ENCODE measurements around the gene RHPN2.
A peak's percentile ranks its signal among the peaks of the same experiment; 100 is the strongest.
"Not testable (repeated sequence)": the region's sequence is repeated elsewhere in the genome, so short reads cannot be mapped to it uniquely, and the experiment has no call there.

RHPN2 gene

GRCh38 chr19:33063753-33064457 lies 783 bp downstream of the RHPN2 start:
- peak in 1 of 2 experiments; percentile 78 for DNase-seq

GRCh38 chr19:33063356-33063752 lies 1.3 kb downstream of the RHPN2 start:
- peak; percentile 21 to 78 for DNase-seq

GRCh38 chr19:33062902-33063301 lies 1.8 kb downstream of the RHPN2 start:
- DNase-seq = no peak

GRCh38 chr19:33060586-33060985 lies 4.1 kb downstream of the RHPN2 start:
- no peak for DNase-seq

- DNase-seq = no peak
These were observed 9.0 kb downstream of the RHPN2 start for GRCh38 chr19:33055718-33056117.

GRCh38 chr19:33054623-33055022 lies 10.1 kb downstream of the RHPN2 start:
- no peak for DNase-seq

GRCh38 chr19:33052352-33052972 lies 12.2 kb downstream of the RHPN2 start:
- DNase-seq = peak; percentile 14 to 15

GRCh38 chr19:33050110-33050509 lies 14.6 kb downstream of the RHPN2 start:
- DNase-seq = no peak

GRCh38 chr19:33048806-33049676 lies 15.6 kb downstream of the RHPN2 start:
- DNase-seq = peak in 1 of 2 experiments; percentile 10

GRCh38 chr19:33047422-33047821 lies 17.3 kb downstream of the RHPN2 start:
- DNase-seq = peak in 1 of 2 experiments; percentile 18

- DNase-seq = not testable (repeated sequence)
These were observed 22.9 kb downstream of the RHPN2 start for GRCh38 chr19:33041828-33042160.

- DNase-seq = peak; percentile 89 to 90
These were observed 23.5 kb downstream of the RHPN2 start for GRCh38 chr19:33040994-33041827.

- no peak for DNase-seq
These were observed 24.9 kb downstream of the RHPN2 start for GRCh38 chr19:33039815-33040214.

- no peak for DNase-seq
These were observed 25.5 kb downstream of the RHPN2 start for GRCh38 chr19:33039108-33039599.

GRCh38 chr19:33037168-33038025 lies 27.3 kb downstream of the RHPN2 start:
- DNase-seq = not testable (repeated sequence)

- DNase-seq = not testable (repeated sequence)
These were observed 28.1 kb downstream of the RHPN2 start for GRCh38 chr19:33036370-33037167.

- no peak for DNase-seq
These were observed 29.2 kb downstream of the RHPN2 start for GRCh38 chr19:33035461-33035860.

- no peak for DNase-seq
These were observed 32.4 kb downstream of the RHPN2 start for GRCh38 chr19:33032218-33032781.

GRCh38 chr19:33029746-33030303 lies 34.9 kb downstream of the RHPN2 start:
- DNase-seq = no peak

GRCh38 chr19:33026602-33027001 lies 38.1 kb downstream of the RHPN2 start:
- DNase-seq = not testable (repeated sequence)
